IMR-90 (cell line): ENCODE data around the gene FFAR3. TPM values are rescaled to one million over a fixed set of nuclear protein-coding genes. Genes with fewer than 3 reads are reported as not detected.

Experiments used
- ATAC-seq: fragments of 200-7000 bp; cut with Tn5 transposase; 2 replicates; pipeline ENCODE4 v1.9.1; 2020; ENCODE audit warnings: low read depth, mild to moderate bottlenecking, moderate library complexity
- BruUV-seq: library from RNA; stranded (reverse); fragments of 400-500 nt; replicated peaks from 2 replicates; lab custom pipeline; 2021; lab: Mats Ljungman, UMichigan
- CTCF ChIA-PET: fragments of 300-600 bp; formaldehyde crosslinking; extraction: SDS; loops from one replicate; lab custom pipeline; 2021; ENCODE audit warnings: antibody characterized with exemption; lab: Yijun Ruan, JAX
- POLR2A ChIA-PET: fragments of 300-600 bp; sonication (Branson Sonifier 250); formaldehyde crosslinking; loops from one replicate; lab custom pipeline; 2022; ENCODE audit warnings: antibody characterized with exemption; ENCODE audit not compliant: unreplicated experiment; lab: Charles Lee
- DNase-seq: peaks from one replicate; pipeline ENCODE4 v3.0.0; 2013
- H2AFZ ChIP-seq: replicated peaks from 2 replicates; pipeline ENCODE3; 2013; ENCODE audit warnings: low read length, mild to moderate bottlenecking; ENCODE audit not compliant: poor library complexity
- H2AK5ac ChIP-seq: 2 replicates; pipeline ENCODE4 v1.6.1; 2013; ENCODE audit warnings: low read depth, low read length, inconsistent platforms
- H2AK9ac ChIP-seq: replicated peaks from 2 replicates; pipeline ENCODE3; 2013; ENCODE audit warnings: mild to moderate bottlenecking, low read depth, low read length, moderate library complexity; ENCODE audit not compliant: poor library complexity
- H2BK120ac ChIP-seq: 2 replicates; pipeline ENCODE4 v1.6.1; 2013; ENCODE audit warnings: low read depth, low read length, inconsistent platforms
- H2BK15ac ChIP-seq: 3 replicates; pipeline ENCODE4 v1.6.1; 2013; ENCODE audit warnings: low read depth, low read length, inconsistent platforms
- H2BK20ac ChIP-seq: 2 replicates; pipeline ENCODE4 v1.6.1; 2013; ENCODE audit warnings: low read depth, mild to moderate bottlenecking, inconsistent platforms, low read length, moderate library complexity
- H2BK5ac ChIP-seq: 2 replicates; pipeline ENCODE4 v1.6.1; 2013; ENCODE audit warnings: mild to moderate bottlenecking, low read depth, low read length, inconsistent platforms; ENCODE audit not compliant: poor library complexity, severe bottlenecking
- H3K14ac ChIP-seq: replicated peaks from 2 replicates; pipeline ENCODE4 v1.6.1; 2013; ENCODE audit warnings: low read depth, low read length, inconsistent platforms
- H3K18ac ChIP-seq: 2 replicates; pipeline ENCODE4 v1.6.1; 2013; ENCODE audit warnings: low read depth, low read length, control low read depth
- H3K23ac ChIP-seq: 2 replicates; pipeline ENCODE4 v1.6.1; 2013; ENCODE audit warnings: low read depth, low read length, inconsistent platforms
- H3K27ac ChIP-seq: 2 replicates; pipeline ENCODE4 v1.5.1; 2013; ENCODE audit warnings: mild to moderate bottlenecking, control low read depth, low read length; ENCODE audit not compliant: insufficient read depth
- H3K27me3 ChIP-seq: 2 replicates; pipeline ENCODE4 v1.6.1; 2013; ENCODE audit warnings: low read length; ENCODE audit not compliant: control insufficient read depth, insufficient read depth
- H3K36me3 ChIP-seq: 2 replicates; pipeline ENCODE4 v1.6.1; 2013; ENCODE audit warnings: low read length, mixed read lengths; ENCODE audit not compliant: control insufficient read depth, insufficient read depth
- H3K4ac ChIP-seq: 2 replicates; pipeline ENCODE4 v1.6.1; 2013; ENCODE audit warnings: low read depth, low read length, inconsistent platforms
- H3K4me1 ChIP-seq: 2 replicates; pipeline ENCODE4 v1.6.1; 2013; ENCODE audit warnings: low read length, mixed read lengths; ENCODE audit not compliant: control insufficient read depth, insufficient read depth
- H3K4me2 ChIP-seq: 2 replicates; pipeline ENCODE4 v1.6.1; 2013; ENCODE audit warnings: low read depth, mild to moderate bottlenecking, control low read depth, low read length, moderate library complexity
- H3K4me3 ChIP-seq: 2 replicates; pipeline ENCODE4 v1.5.1; 2013; ENCODE audit warnings: low read depth, mild to moderate bottlenecking, control low read depth, low read length, moderate library complexity; ENCODE audit not compliant: insufficient read depth
- H3K56ac ChIP-seq: 2 replicates; pipeline ENCODE4 v1.6.1; 2013; ENCODE audit warnings: low read length, inconsistent platforms; ENCODE audit not compliant: insufficient read depth; ENCODE audit errors: extremely low read depth
- H3K79me1 ChIP-seq, 2 experiments: 2 replicates each; pipeline ENCODE4 v1.6.1; 2013; ENCODE audit warnings: low read length in 2 of 2, inconsistent platforms in 1 of 2, low read depth in 1 of 2
- H3K9ac ChIP-seq: 2 replicates; pipeline ENCODE4 v1.6.1; 2013; ENCODE audit warnings: low read depth, low read length, control low read depth
- H3K9me1 ChIP-seq: 2 replicates; pipeline ENCODE4 v1.6.1; 2013; ENCODE audit warnings: low read length, inconsistent platforms; ENCODE audit not compliant: insufficient read depth
- H3K9me3 ChIP-seq: 2 replicates; pipeline ENCODE4 v1.6.1; 2013; ENCODE audit warnings: low read length; ENCODE audit not compliant: control insufficient read depth, insufficient read depth
- H4K20me1 ChIP-seq: 2 replicates; pipeline ENCODE4 v1.6.1; 2013; ENCODE audit warnings: low read length, inconsistent platforms; ENCODE audit not compliant: insufficient read depth
- H4K5ac ChIP-seq: 2 replicates; pipeline ENCODE4 v1.6.1; 2013; ENCODE audit warnings: mild to moderate bottlenecking, low read depth, low read length, control low read depth
- H4K8ac ChIP-seq, 2 experiments: 2 replicates each; pipeline ENCODE4 v1.6.1; 2013; ENCODE audit warnings: low read depth in 2 of 2, low read length in 2 of 2, control low read depth in 1 of 2, inconsistent platforms in 1 of 2
- H4K91ac ChIP-seq: 2 replicates; pipeline ENCODE4 v1.6.1; 2013; ENCODE audit warnings: low read depth, low read length, inconsistent platforms; ENCODE audit not compliant: insufficient read depth
- CHD1 ChIP-seq: IDR thresholded peaks from 2 replicates; pipeline ENCODE4 v1.6.1; 2012; ENCODE audit warnings: low read depth, low read length, improper control_type of control experiment
- ELK1 ChIP-seq: fragments of 150-350 bp; IDR thresholded peaks from 2 replicates; pipeline ENCODE4 v1.6.1; 2016; ENCODE audit warnings: low read depth, mild to moderate bottlenecking, low read length, moderate library complexity, borderline replicate concordance
- NFE2L2 ChIP-seq: fragments of 150-350 bp; IDR thresholded peaks from 2 replicates; pipeline ENCODE4 v1.6.1; 2016; ENCODE audit warnings: low read depth, mild to moderate bottlenecking, low read length
- POLR2A ChIP-seq: IDR thresholded peaks from 2 replicates; pipeline ENCODE4 v1.6.1; 2012; ENCODE audit warnings: mild to moderate bottlenecking, low read depth, low read length
- RAD21 ChIP-seq: IDR thresholded peaks from 2 replicates; pipeline ENCODE4 v1.6.1; 2012; ENCODE audit warnings: low read length, improper control_type of control experiment
- RCOR1 ChIP-seq: IDR thresholded peaks from 2 replicates; pipeline ENCODE4 v1.6.1; 2012; ENCODE audit warnings: mild to moderate bottlenecking, low read length, improper control_type of control experiment; ENCODE audit not compliant: insufficient replicate concordance
- RFX5 ChIP-seq: IDR thresholded peaks from 2 replicates; pipeline ENCODE4 v1.8.0; 2012; ENCODE audit warnings: low read depth, mild to moderate bottlenecking, low read length, moderate library complexity
- WGBS, 2 experiments: methylation state at CpG; one replicate each; pipeline versions ENCODE4 v1.1.5 to v1.1.7; 2013; ENCODE audit warnings: missing lambda C conversion rate in 2 of 2; ENCODE audit not compliant: insufficient read length in 1 of 2; ENCODE audit errors: extremely low coverage in 2 of 2; 5-methylcytosine and 5-hydroxymethylcytosine counted together
- dilution Hi-C: fragments of 300-500 bp; cut with HindIII; formaldehyde crosslinking; loops from one replicate; pipeline ENCODE4 v1.14.3; 2018; ENCODE audit warnings: low sequenced_read_pairs; ENCODE audit not compliant: unreplicated experiment
- in situ Hi-C: fragments of 300-500 bp; cut with MboI; formaldehyde crosslinking; loops from 3 replicates; pipeline ENCODE4 v1.14.3; 2019; ENCODE audit warnings: low sequenced_read_pairs, inconsistent platforms, mixed read lengths
- intact Hi-C: fragments of 100-400 bp; cut with micrococcal nuclease; formaldehyde crosslinking; loops from 2 replicates; pipeline ENCODE4 v1.10.0; 2022
- polyA plus RNA-seq, 3 experiments: library from polyadenylated mRNA; depleted of rRNA; stranded (reverse); fragments of >200 nt; gene quantifications; 2 replicates each; pipeline ENCODE4 v1.2.3, GENCODE V29; 2012; ENCODE audit warnings: low replicate concordance in 1 of 3
- total RNA-seq: library from RNA; depleted of rRNA; stranded (reverse); fragments of >200 nt; gene quantifications from 2 replicates; pipeline ENCODE4 v1.2.3, GENCODE V29; 2012

FFAR3 gene
- total and polyA plus RNA-seq, 2 of the 4 experiments (the other 2 are of a cell fraction), result not detected

DNA sequence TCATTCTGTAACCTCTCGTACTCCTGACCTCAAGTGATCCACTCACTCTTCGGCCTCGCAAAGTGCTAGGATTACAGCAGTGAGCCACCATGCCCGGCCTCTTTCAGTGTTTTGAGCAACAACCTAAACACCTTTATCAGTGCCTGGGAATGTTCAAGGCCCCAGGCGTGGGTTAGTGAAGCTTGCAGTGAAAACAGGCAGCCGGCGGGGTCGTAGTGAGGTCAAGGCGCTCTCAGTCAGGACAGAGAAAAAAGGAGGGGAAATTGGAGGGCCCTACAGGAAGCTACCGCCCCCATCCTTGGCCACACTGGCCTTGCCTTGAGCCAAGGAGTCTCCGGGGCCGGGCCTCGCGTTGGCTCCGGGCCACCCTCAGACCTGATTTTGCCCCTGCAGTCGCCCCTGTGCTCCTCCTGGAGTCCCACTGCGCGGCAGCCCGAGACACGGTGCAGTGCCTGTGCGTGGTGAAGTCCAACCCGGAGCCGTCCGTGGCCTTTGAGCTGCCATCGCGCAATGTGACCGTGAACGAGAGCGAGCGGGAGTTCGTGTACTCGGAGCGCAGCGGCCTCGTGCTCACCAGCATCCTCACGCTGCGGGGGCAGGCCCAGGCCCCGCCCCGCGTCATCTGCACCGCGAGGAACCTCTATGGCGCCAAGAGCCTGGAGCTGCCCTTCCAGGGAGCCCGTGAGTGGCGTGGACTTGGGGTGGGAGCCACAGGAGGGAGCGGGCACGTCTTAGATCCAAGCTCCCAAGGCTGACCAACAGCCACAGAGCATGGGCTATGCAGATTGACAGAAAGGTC, 48.6 kb upstream of the FFAR3 start (continued):
- TF ChIP-seq RCOR1, result no peak

DNA sequence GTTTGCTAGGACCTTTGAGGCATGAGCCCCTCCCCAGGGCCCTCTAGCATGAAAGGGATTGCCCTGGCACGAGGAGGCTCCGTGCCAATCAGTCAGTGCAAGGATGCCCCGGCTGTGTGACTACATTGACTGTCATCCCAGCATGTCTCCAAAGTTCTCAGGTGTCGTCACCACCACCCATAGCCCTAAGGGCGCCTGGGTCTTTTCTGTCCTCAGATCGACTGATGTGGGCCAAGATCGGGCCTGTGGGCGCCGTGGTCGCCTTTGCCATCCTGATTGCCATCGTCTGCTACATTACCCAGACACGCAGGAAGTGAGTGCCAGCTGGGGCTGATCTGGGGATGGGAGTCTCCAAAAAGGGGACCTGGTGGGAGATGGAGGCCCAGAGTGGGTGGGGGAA, 47.9 kb upstream of the FFAR3 start:
- Histone ChIP-seq H3K23ac (no peak overlapping the region), H4K91ac (no peak overlapping the region), H3K4me1 (no peaks in the 10 kb centered on the region), H4K5ac (no peak overlapping the region), H2BK20ac (no peak overlapping the region), H2BK120ac (no peak overlapping the region), H3K4me2 (no peak overlapping the region), H3K9me1 (no peaks in the 10 kb centered on the region), H4K20me1 (no peaks in the 10 kb centered on the region), H2BK15ac (no peak overlapping the region), H3K14ac (no peak overlapping the region), H3K27ac (no peak overlapping the region), H3K9ac (no peak overlapping the region), H2AK9ac (no peak overlapping the region), H3K36me3 (no peaks in the 10 kb centered on the region), H3K27me3 (no peaks in the 10 kb centered on the region; the same call in 1 of the 2 replicates), H3K4ac (no peak overlapping the region), H3K79me1 (no peaks in the 10 kb centered on the region), H2AFZ (no peak overlapping the region), H3K4me3 (no peak overlapping the region), H3K56ac (no peak overlapping the region), H3K9me3 (no peaks in the 10 kb centered on the region), H3K18ac (no peak overlapping the region), H2BK5ac (no peak overlapping the region), H4K8ac (no peak overlapping the region), H2AK5ac (no peak overlapping the region)
- WGBS, 2 experiments, result 85% methylated on average over 6 of the region's 12 CpGs; no CpG with 5 or more reads in 1 of the 2 experiments
- intact Hi-C loops (no loop called here), in situ Hi-C loops (no loop called here), dilution Hi-C loops (no loop called here)
- ChIA-PET POLR2A (no interaction called here), CTCF (no interaction called here)
- ATAC-seq (no peak), DNase-seq (no peak)
- no TSS peak for BruUV-seq
- TF ChIP-seq RAD21 (no peak), NFE2L2 (no peak), ELK1 (no peak), RFX5 (no peak), POLR2A (no peak), CHD1 (no peak)
